K562 (cell line): ENCODE data around the gene RPN1. TPM values are rescaled to one million over a fixed set of nuclear protein-coding genes. Genes with fewer than 3 reads are reported as not detected.

ENCODE experiments used
- ATAC-seq: fragments of 200-7000 bp; cut with Tn5 transposase; 3 replicates; pipeline ENCODE4 v1.9.1; 2020; ENCODE audit warnings: moderate library complexity
- BruUV-seq: library from RNA; stranded (reverse); fragments of 400-500 nt; replicated peaks from 2 replicates; lab custom pipeline; 2021; lab: Mats Ljungman, UMichigan
- CTCF ChIA-PET: fragments of 300-600 bp; formaldehyde crosslinking; extraction: SDS; loops from one replicate; lab custom pipeline; 2021; ENCODE audit warnings: low intra/inter-chr PET ratio; lab: Yijun Ruan, JAX
- POLR2A ChIA-PET: fragments of 300-600, 350-650 bp; sonication (Branson Sonifier 250); formaldehyde crosslinking; extraction: SDS; loops from one replicate; lab custom pipeline; 2021; ENCODE audit warnings: antibody characterized with exemption, inconsistent platforms; lab: Yijun Ruan, JAX
- DNase-seq, 4 experiments: peaks; one replicate each; pipeline versions ENCODE4 v3.0.0 to v3.0.0-alpha.2; 2011 to 2018; ENCODE audit warnings: low spot score in 3 of 4, mixed read lengths in 3 of 4; ENCODE audit errors: extremely low read depth in 1 of 4
- FAIRE-seq: peaks from 2 replicates; lab custom pipeline; 2011; peaks lifted over from hg19 to GRCh38; lab: Jason Lieb, UNC
- H2AFZ ChIP-seq: 2 replicates; pipeline ENCODE4 v1.6.0; 2011; ENCODE audit warnings: low read depth, low read length, control low read depth, inconsistent platforms
- H3K27ac ChIP-seq: fragments of 200-600 bp; 3 replicates; pipeline ENCODE4 v1.8.0; 2011; ENCODE audit warnings: low read depth, mild to moderate bottlenecking, control low read depth, inconsistent platforms, low read length, moderate library complexity, mixed read lengths; ENCODE audit errors: extremely low read depth
- H3K27me3 ChIP-seq, 2 experiments: fragments of 300-600 bp in 1 of 2; 2 replicates in 1 of 2; 3 replicates in 1 of 2; pipeline versions ENCODE4 v1.6.0 to v1.8.0; 2011; ENCODE audit warnings: inconsistent platforms in 2 of 2, low read length in 2 of 2, mild to moderate bottlenecking in 1 of 2, mixed read lengths in 1 of 2, moderate library complexity in 1 of 2; ENCODE audit not compliant: control insufficient read depth in 2 of 2, insufficient read depth in 2 of 2
- H3K36me3 ChIP-seq: fragments of 300-600 bp; 3 replicates; pipeline ENCODE4 v1.8.0; 2011; ENCODE audit warnings: mild to moderate bottlenecking, low read length, inconsistent platforms; ENCODE audit not compliant: control insufficient read depth, insufficient read depth
- H3K4me1 ChIP-seq, 2 experiments: fragments of 200-600 bp in 1 of 2; replicated peaks in 1 of 2; 2 replicates in 1 of 2; 3 replicates in 1 of 2; pipeline versions ENCODE4 v1.5.1 to v1.8.0; 2011; ENCODE audit warnings: inconsistent platforms in 2 of 2, low read length in 2 of 2, mild to moderate bottlenecking in 1 of 2, mixed read lengths in 1 of 2, moderate library complexity in 1 of 2; ENCODE audit not compliant: control insufficient read depth in 2 of 2, insufficient read depth in 2 of 2
- H3K4me2 ChIP-seq: 2 replicates; pipeline ENCODE4 v1.6.1; 2011; ENCODE audit warnings: low read length, control low read depth, inconsistent platforms, mixed read lengths; ENCODE audit not compliant: insufficient read depth
- H3K4me3 ChIP-seq: fragments of 200-600 bp; sonication (generic), shearing (Covaris generic); 2 replicates; pipeline ENCODE4 v1.5.1; 2016; ENCODE audit warnings: control low read depth, inconsistent platforms
- H3K79me2 ChIP-seq: fragments of 200-600 bp; 3 replicates; pipeline ENCODE4 v1.8.0; 2011; ENCODE audit warnings: low read length, inconsistent platforms; ENCODE audit not compliant: control insufficient read depth, insufficient read depth
- H3K9ac ChIP-seq, 2 experiments: 2 replicates each; pipeline versions ENCODE4 v1.6.0 to v1.6.1; 2011; ENCODE audit warnings: low read depth in 2 of 2, low read length in 2 of 2, control low read depth in 1 of 2, inconsistent platforms in 1 of 2, mild to moderate bottlenecking in 1 of 2, mixed read lengths in 1 of 2; ENCODE audit not compliant: insufficient read depth in 1 of 2
- H3K9me1 ChIP-seq: one replicate; pipeline ENCODE4 v1.6.0; 2011; ENCODE audit warnings: inconsistent platforms, mild to moderate bottlenecking, low read length, moderate library complexity; ENCODE audit not compliant: control insufficient read depth, insufficient read depth
- H3K9me3 ChIP-seq: replicated peaks from 2 replicates; pipeline ENCODE4 v1.5.1; 2011; ENCODE audit warnings: low read depth, low read length, inconsistent platforms; ENCODE audit not compliant: control insufficient read depth, insufficient read depth
- H4K20me1 ChIP-seq: replicated peaks from 2 replicates; pipeline ENCODE4 v1.6.1; 2011; ENCODE audit warnings: low read length, inconsistent platforms, mixed read lengths; ENCODE audit not compliant: control insufficient read depth, insufficient read depth
- CEBPG ChIP-seq, 3 experiments: fragments of 200-800 bp in 1 of 3; sonication (Bioruptor generic) in 1 of 3; sonication (generic) in 1 of 3; formaldehyde crosslinking in 1 of 3; IDR thresholded peaks in 2 of 3; conservative IDR thresholded peaks in 1 of 3; 2 replicates each; pipeline versions ENCODE4 v1.6.1 to v1.8.0; 2016 to 2022; ENCODE audit warnings: missing compliant biosample characterization in 2 of 3, missing genetic modification characterization in 2 of 3, mild to moderate bottlenecking in 1 of 3, missing genetic modification reagents in 1 of 3
- ESRRB ChIP-seq: fragments of 250-450 bp; sonication (Bioruptor Pico); IDR thresholded peaks from 2 replicates; pipeline ENCODE4 v1.5.0; 2020; ENCODE audit warnings: mild to moderate bottlenecking, moderate library complexity, borderline replicate concordance
- ETS1 ChIP-seq: conservative IDR thresholded peaks from 2 replicates; pipeline ENCODE4 v1.6.1; 2011; ENCODE audit warnings: low read depth, mild to moderate bottlenecking, low read length; ENCODE audit not compliant: control insufficient read depth
- XRCC3 ChIP-seq: fragments of 450-650 bp; IDR thresholded peaks from 2 replicates; pipeline ENCODE4 v1.6.1; 2017; ENCODE audit warnings: mild to moderate bottlenecking, moderate library complexity
- ZNF224 ChIP-seq: sonication (generic); formaldehyde crosslinking; IDR thresholded peaks from 2 replicates; pipeline ENCODE4 v1.8.0; 2022; ENCODE audit warnings: mild to moderate bottlenecking, missing genetic modification reagents
- ZNF24 ChIP-seq: fragments of 450-650 bp; IDR thresholded peaks from 2 replicates; pipeline ENCODE4 v1.6.1; 2016
- WGBS: fragments of 100-300 bp; shearing (Covaris generic); methylation state at CpG from one replicate; pipeline ENCODE4 v1.1.6; 2016; ENCODE audit warnings: low coverage, mixed read lengths; ENCODE audit not compliant: insufficient coverage; ENCODE audit errors: missing lambda C conversion rate; 5-methylcytosine and 5-hydroxymethylcytosine counted together
- in situ Hi-C: fragments of 300-500 bp; cut with MboI; formaldehyde crosslinking; loops from 4 replicates; pipeline ENCODE4 v1.15.0; 2018; ENCODE audit warnings: inconsistent platforms, mixed read lengths
- intact Hi-C: fragments of 100-400 bp; cut with micrococcal nuclease; formaldehyde crosslinking; loops from 2 replicates; pipeline ENCODE4 v1.14.2; 2022
- polyA plus RNA-seq, 8 experiments: library from polyadenylated mRNA; depleted of rRNA in 4 of 8; stranded (reverse) in 5 of 8; unstranded in 3 of 8; fragments of >200 nt; fragmentation: Nextera tagmentation in 2 of 8; fragmentation: Illumina TruSeq in 1 of 8; extraction: Ambion mirVana in 2 of 8; extraction: Trizol in 1 of 8; gene quantifications; 2 replicates each; pipeline versions ENCODE4 v1.2.1 to v1.2.3, GENCODE V29; 2011 to 2014; ENCODE audit warnings: inconsistent platforms in 1 of 8, missing spikeins in 1 of 8
- total RNA-seq, 7 experiments: library from RNA; depleted of rRNA in 6 of 7; stranded (reverse); fragments of >200 nt in 6 of 7; fragmentation: Illumina TruSeq in 2 of 7; extraction: Trizol in 2 of 7; gene quantifications; 2 replicates each; pipeline versions ENCODE4 v1.2.1 to v1.2.3, GENCODE V29; 2011 to 2021; ENCODE audit warnings: low replicate concordance in 1 of 7

Gene RPN1
- total and polyA plus RNA-seq, 9 of the 15 experiments (the other 6 are each of a cell fraction or from before 2014, with no cell fraction given): 39.5 to 300 (median 148) TPM

GRCh38 chr3:128625409-128625945 is 25.1 kb downstream of the RPN1 start:
- H3K4me1 ChIP-seq: no peaks in the 10 kb centered on the region; a peak in 1 of 5 replicates
- 91% methylated on average over 9 of the region's 11 CpGs for WGBS
- ChIA-PET POLR2A (no interaction called here), CTCF (no interaction called here)
- H3K79me2 ChIP-seq: peaks cover 3% of the 10 kb centered on the region
- in situ Hi-C loops (no loop called here), intact Hi-C loops (no loop called here)
- no peak overlapping the region for H3K9ac ChIP-seq
- no peak overlapping the region for H3K4me2 ChIP-seq
- no peak for DNase-seq
- H2AFZ ChIP-seq: no peak overlapping the region
- ATAC-seq: no peak
- peaks cover 93% of the 10 kb centered on the region; the same call in 2 of the 3 replicates for H3K36me3 ChIP-seq
- BruUV-seq: no TSS peak
- H3K9me3 ChIP-seq: no peaks in the 10 kb centered on the region
- H3K9me1 ChIP-seq: no peaks in the 10 kb centered on the region
- H3K27me3 ChIP-seq: no peaks in the 10 kb centered on the region
- TF ChIP-seq XRCC3: no peak
- no peak for TF ChIP-seq ZNF224 (CRISPR knock-in tag)
- no peak for TF ChIP-seq ZNF24
- TF ChIP-seq CEBPG (CRISPR knock-in tag; IDR thresholded peaks at IDR 0.05): no peak
- no peak for TF ChIP-seq CEBPG (tag; conservative IDR thresholded peaks at IDR 0.05 in 1 of 2, IDR thresholded peaks at IDR 0.05 in 1 of 2)
- TF ChIP-seq ESRRB (CRISPR knock-in tag): no peak
- TF ChIP-seq ETS1: no peak
- no peak overlapping the region for H3K4me3 ChIP-seq
- H4K20me1 ChIP-seq: no peaks in the 10 kb centered on the region; the same call in 1 of the 2 replicates
- no peak for FAIRE-seq
- no peak overlapping the region for H3K27ac ChIP-seq
